ENCODE measurements around the gene PPL. TPM values are rescaled to one million over a fixed set of nuclear protein-coding genes. Genes with fewer than 3 reads are reported as not detected.
A peak's percentile ranks its signal among the peaks of the same experiment; 100 is the strongest.

Gene PPL
- total RNA-seq, 1 experiment from 2014 or later, result 28.5 TPM

DNA sequence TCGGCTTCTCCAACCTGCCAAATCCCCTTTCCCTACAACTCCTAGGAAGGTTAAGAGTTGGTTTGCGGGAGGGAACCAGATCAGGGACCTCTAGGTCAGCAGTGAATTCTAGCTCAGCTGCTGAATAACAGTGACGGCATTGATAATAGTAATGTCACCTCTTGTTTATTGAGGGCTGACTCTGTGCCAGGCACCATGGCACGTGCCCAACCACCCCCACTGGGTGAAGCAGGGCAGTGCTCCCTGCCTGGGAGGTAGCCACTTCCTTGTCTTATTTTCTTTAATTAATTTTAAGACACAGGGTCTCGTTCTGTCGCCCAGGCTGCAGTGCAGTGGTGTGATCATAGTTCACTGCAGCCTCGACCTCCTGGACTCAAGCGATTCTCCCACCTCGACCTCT lies 5.5 kb upstream of the PPL start (continued):
- TF ChIP-seq TEAD1 (CRISPR knock-in tag; IDR thresholded peaks at IDR 0.05), result no peak
- TF ChIP-seq, protein P1, sequence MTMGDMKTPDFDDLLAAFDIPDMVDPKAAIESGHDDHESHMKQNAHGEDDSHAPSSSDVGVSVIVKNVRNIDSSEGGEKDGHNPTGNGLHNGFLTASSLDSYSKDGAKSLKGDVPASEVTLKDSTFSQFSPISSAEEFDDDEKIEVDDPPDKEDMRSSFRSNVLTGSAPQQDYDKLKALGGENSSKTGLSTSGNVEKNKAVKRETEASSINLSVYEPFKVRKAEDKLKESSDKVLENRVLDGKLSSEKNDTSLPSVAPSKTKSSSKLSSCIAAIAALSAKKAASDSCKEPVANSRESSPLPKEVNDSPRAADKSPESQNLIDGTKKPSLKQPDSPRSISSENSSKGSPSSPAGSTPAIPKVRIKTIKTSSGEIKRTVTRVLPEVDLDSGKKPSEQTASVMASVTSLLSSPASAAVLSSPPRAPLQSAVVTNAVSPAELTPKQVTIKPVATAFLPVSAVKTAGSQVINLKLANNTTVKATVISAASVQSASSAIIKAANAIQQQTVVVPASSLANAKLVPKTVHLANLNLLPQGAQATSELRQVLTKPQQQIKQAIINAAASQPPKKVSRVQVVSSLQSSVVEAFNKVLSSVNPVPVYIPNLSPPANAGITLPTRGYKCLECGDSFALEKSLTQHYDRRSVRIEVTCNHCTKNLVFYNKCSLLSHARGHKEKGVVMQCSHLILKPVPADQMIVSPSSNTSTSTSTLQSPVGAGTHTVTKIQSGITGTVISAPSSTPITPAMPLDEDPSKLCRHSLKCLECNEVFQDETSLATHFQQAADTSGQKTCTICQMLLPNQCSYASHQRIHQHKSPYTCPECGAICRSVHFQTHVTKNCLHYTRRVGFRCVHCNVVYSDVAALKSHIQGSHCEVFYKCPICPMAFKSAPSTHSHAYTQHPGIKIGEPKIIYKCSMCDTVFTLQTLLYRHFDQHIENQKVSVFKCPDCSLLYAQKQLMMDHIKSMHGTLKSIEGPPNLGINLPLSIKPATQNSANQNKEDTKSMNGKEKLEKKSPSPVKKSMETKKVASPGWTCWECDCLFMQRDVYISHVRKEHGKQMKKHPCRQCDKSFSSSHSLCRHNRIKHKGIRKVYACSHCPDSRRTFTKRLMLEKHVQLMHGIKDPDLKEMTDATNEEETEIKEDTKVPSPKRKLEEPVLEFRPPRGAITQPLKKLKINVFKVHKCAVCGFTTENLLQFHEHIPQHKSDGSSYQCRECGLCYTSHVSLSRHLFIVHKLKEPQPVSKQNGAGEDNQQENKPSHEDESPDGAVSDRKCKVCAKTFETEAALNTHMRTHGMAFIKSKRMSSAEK (CRISPR knock-in tag; IDR thresholded peaks at IDR 0.05; ENCODE audit: borderline replicate concordance), result no peak
- TF ChIP-seq PRDM15 (CRISPR knock-in tag; IDR thresholded peaks at IDR 0.05), result no peak
- no peak for TF ChIP-seq ATF2 (CRISPR knock-in tag; IDR thresholded peaks at IDR 0.05; ENCODE audit: borderline replicate concordance, low read depth)
- TF ChIP-seq TCF7 (CRISPR knock-in tag; IDR thresholded peaks at IDR 0.05; ENCODE audit: low read depth), result no peak
- TF ChIP-seq, protein P2, sequence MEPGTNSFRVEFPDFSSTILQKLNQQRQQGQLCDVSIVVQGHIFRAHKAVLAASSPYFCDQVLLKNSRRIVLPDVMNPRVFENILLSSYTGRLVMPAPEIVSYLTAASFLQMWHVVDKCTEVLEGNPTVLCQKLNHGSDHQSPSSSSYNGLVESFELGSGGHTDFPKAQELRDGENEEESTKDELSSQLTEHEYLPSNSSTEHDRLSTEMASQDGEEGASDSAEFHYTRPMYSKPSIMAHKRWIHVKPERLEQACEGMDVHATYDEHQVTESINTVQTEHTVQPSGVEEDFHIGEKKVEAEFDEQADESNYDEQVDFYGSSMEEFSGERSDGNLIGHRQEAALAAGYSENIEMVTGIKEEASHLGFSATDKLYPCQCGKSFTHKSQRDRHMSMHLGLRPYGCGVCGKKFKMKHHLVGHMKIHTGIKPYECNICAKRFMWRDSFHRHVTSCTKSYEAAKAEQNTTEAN (CRISPR knock-in tag; IDR thresholded peaks at IDR 0.05), result no peak

DNA sequence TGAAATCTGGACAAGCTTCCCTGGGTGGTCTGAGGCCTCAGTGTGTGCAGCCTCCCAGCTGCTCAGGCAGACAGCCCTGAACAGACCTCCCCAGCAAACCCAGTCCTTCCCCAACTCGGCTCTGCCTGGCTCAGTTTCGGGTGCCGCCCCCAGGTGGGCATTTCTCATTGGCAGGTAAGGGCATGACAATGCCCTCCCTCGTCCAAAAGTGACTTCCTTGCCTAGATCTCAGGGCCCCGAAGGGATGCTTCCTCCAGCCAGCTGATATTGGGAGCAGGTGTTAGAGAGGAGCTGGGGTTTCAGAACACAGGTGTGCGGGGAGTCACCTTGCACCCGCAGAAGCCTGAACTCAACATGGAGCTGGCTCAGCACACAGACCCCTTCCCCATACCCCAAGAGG lies 3.8 kb upstream of the PPL start:
- ChIA-PET POLR2A (no interaction called here), CTCF (interaction anchor here (1.2 to 1.9 kb wide), 2 partner anchors 16 to 84 kb away, joined by 6 read pairs; no protein-coding TSS in a partner anchor)
- Mint-ChIP-seq H3K27me3 (ENCODE audit: low read depth) (peaks cover 6% of the 10 kb centered on the region), H3K9me3 (no peaks in the 10 kb centered on the region), H3K27ac (peak overlapping the region; percentile 87; the same call in 1 of the 2 replicates), H3K4me3 (no peak overlapping the region), H3K36me3 (no peaks in the 10 kb centered on the region), H3K4me1 (peaks cover 39% of the 10 kb centered on the region)
- ATAC-seq (no peak), DNase-seq (ENCODE audit: low spot score) (peak; percentile 41)
- TF ChIP-seq, protein P3, sequence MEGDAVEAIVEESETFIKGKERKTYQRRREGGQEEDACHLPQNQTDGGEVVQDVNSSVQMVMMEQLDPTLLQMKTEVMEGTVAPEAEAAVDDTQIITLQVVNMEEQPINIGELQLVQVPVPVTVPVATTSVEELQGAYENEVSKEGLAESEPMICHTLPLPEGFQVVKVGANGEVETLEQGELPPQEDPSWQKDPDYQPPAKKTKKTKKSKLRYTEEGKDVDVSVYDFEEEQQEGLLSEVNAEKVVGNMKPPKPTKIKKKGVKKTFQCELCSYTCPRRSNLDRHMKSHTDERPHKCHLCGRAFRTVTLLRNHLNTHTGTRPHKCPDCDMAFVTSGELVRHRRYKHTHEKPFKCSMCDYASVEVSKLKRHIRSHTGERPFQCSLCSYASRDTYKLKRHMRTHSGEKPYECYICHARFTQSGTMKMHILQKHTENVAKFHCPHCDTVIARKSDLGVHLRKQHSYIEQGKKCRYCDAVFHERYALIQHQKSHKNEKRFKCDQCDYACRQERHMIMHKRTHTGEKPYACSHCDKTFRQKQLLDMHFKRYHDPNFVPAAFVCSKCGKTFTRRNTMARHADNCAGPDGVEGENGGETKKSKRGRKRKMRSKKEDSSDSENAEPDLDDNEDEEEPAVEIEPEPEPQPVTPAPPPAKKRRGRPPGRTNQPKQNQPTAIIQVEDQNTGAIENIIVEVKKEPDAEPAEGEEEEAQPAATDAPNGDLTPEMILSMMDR (IDR thresholded peaks at IDR 0.05), result no peak
- TF ChIP-seq ETV6 (CRISPR knock-in tag; IDR thresholded peaks at IDR 0.05) (no peak), FOXP1 (CRISPR knock-in tag; IDR thresholded peaks at IDR 0.05; ENCODE audit: borderline replicate concordance) (no peak), ZNF281 (CRISPR knock-in tag; IDR thresholded peaks at IDR 0.05) (no peak), IRF2 (CRISPR knock-in tag; IDR thresholded peaks at IDR 0.05; ENCODE audit: borderline replicate concordance, low read depth) (no peak), IRF1 (CRISPR knock-in tag; IDR thresholded peaks at IDR 0.05) (no peak), PRRX2 (CRISPR knock-in tag; IDR thresholded peaks at IDR 0.05) (no peak)
